ENCODE results near the gene SPATA20. TPM values are rescaled to one million over a fixed set of nuclear protein-coding genes. Genes with fewer than 3 reads are reported as not detected.

The SPATA20 gene
- total RNA-seq, 1 donor = 142 TPM

DNA sequence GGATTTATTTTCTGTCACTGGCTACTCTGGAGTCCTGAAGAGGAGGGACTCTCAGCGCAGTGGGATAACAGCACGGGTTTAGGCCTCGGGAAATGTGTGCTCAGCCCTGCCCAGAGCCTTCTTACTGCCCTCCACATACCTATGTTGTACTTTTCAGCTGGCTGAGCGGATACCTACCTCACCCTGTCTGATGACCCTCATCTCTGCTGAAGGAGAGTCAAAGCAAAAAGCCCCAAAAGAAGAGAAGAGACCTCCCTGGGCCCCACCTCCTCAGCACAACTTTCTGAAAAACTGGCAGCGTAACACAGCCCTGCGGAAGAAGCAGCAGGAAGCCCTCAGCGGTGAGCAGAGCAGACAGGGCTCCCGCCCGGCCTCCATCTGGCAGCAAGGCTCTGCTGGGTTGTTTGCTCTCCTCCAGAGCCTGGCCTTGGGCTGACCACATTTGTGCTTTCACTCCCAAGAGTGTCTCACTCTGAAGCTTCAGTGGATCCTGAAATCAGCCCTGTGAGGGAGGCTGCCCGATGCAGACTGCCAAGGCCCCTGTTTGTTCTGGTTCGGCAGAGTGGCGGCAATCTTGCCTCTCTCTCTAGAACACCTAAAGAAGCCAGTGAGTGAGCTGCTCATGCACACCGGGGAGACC, 28.5 kb upstream of the SPATA20 start:
- Histone ChIP-seq H2AFZ (ENCODE audit: low read length) (peak overlapping the region; percentile 10), H3K36me3 (ENCODE audit: insufficient read depth, low read length) (no peaks in the 10 kb centered on the region), H3K4me2 (ENCODE audit: insufficient read depth, low read length) (no peak overlapping the region), H3K79me2 (ENCODE audit: insufficient read depth, low read length) (no peaks in the 10 kb centered on the region), H3K27ac (ENCODE audit: low read depth, low read length) (no peak overlapping the region), H3K4me1 (ENCODE audit: insufficient read depth, low read length) (peaks cover 14% of the 10 kb centered on the region), H3K9me3 (ENCODE audit: low read depth, low read length) (no peaks in the 10 kb centered on the region), H3K4me3 (ENCODE audit: insufficient read depth, low read length) (no peak overlapping the region), H4K20me1 (ENCODE audit: insufficient read depth, low read length) (no peaks in the 10 kb centered on the region), H3K27me3 (ENCODE audit: insufficient read depth, low read length) (no peaks in the 10 kb centered on the region)
- TF ChIP-seq, protein P1, sequence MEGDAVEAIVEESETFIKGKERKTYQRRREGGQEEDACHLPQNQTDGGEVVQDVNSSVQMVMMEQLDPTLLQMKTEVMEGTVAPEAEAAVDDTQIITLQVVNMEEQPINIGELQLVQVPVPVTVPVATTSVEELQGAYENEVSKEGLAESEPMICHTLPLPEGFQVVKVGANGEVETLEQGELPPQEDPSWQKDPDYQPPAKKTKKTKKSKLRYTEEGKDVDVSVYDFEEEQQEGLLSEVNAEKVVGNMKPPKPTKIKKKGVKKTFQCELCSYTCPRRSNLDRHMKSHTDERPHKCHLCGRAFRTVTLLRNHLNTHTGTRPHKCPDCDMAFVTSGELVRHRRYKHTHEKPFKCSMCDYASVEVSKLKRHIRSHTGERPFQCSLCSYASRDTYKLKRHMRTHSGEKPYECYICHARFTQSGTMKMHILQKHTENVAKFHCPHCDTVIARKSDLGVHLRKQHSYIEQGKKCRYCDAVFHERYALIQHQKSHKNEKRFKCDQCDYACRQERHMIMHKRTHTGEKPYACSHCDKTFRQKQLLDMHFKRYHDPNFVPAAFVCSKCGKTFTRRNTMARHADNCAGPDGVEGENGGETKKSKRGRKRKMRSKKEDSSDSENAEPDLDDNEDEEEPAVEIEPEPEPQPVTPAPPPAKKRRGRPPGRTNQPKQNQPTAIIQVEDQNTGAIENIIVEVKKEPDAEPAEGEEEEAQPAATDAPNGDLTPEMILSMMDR (IDR thresholded peaks at IDR 0.05; ENCODE audit: extremely low read depth, low read depth, low read length) = no peak
- DNase-seq (ENCODE audit: insufficient read length, low spot score, missing footprints) = peak; percentile 58

DNA sequence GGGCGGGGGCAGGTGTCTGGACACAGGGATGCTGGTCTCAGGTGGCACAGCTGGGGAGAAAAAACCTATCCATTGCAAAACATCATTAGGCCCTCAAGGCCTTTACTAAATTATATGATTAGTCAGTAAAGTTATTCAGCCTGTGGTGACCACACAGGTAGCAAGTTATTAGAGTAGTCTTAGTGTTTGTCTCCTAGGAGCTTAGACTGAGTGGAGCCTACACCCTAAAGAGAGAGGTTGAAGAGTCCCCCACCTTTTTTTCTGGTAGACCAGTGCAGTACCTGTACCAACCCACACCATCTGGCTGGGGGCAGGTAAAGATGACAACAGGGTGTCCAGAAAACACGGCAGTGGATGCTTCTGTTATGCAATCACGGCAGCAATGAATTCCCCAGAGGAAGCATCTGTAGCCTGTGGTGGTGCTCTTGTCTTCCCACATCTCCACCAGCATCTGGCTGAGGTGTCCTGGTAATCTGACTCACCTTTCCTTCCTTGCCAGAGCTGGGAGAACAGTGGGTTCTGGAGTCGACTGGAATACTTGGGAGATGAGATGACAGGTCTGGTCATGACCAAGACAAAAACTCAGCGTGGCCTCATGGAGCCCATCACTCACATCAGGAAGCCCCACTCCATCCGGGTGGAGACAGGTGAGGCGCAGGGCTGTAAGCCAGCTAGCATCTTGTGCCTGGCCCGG, 27.7 kb upstream of the SPATA20 start:
- no peak overlapping the region for H3K4me2 ChIP-seq (ENCODE audit: insufficient read depth, low read length)
- TF ChIP-seq, protein P1 (IDR thresholded peaks at IDR 0.05; ENCODE audit: extremely low read depth, low read depth, low read length) = no peak
- peaks cover 14% of the 10 kb centered on the region for H3K4me1 ChIP-seq (ENCODE audit: insufficient read depth, low read length)
- H3K9me3 ChIP-seq (ENCODE audit: low read depth, low read length) = no peaks in the 10 kb centered on the region
- DNase-seq (ENCODE audit: insufficient read length, low spot score, missing footprints) = peak; percentile 61
- no peaks in the 10 kb centered on the region for H3K27me3 ChIP-seq (ENCODE audit: insufficient read depth, low read length)
- H3K79me2 ChIP-seq (ENCODE audit: insufficient read depth, low read length) = no peaks in the 10 kb centered on the region
- H4K20me1 ChIP-seq (ENCODE audit: insufficient read depth, low read length) = no peaks in the 10 kb centered on the region
- no peaks in the 10 kb centered on the region for H3K36me3 ChIP-seq (ENCODE audit: insufficient read depth, low read length)
- no peak overlapping the region for H2AFZ ChIP-seq (ENCODE audit: low read length)
- no peak overlapping the region for H3K4me3 ChIP-seq (ENCODE audit: insufficient read depth, low read length)
- no peak overlapping the region for H3K27ac ChIP-seq (ENCODE audit: low read depth, low read length)

DNA sequence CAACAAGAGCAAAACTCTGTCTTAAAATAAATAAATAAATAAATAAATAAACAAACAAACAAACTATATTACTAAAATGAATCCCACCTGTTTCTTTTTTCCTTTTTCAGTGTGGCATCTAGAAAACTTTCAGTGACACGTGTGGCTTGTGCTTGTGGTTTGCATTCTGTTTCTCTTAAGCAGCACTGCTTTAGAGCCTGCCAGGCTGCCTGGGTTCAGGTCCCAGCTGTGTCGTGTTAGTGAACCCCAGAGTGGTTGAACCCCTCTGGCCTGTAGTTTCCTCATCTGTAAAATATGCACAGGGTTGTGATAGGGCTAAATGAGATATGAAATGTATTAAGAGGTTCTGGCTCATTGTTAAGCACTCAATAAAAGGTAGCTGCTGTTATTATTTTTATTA, 26.5 kb upstream of the SPATA20 start:
- TF ChIP-seq, protein P1 (IDR thresholded peaks at IDR 0.05; ENCODE audit: extremely low read depth, low read depth, low read length) = no peak
- H3K79me2 ChIP-seq (ENCODE audit: insufficient read depth, low read length) = no peaks in the 10 kb centered on the region
- H3K4me2 ChIP-seq (ENCODE audit: insufficient read depth, low read length) = no peak overlapping the region
- H4K20me1 ChIP-seq (ENCODE audit: insufficient read depth, low read length) = no peaks in the 10 kb centered on the region
- no peak overlapping the region for H2AFZ ChIP-seq (ENCODE audit: low read length)
- no peak overlapping the region for H3K27ac ChIP-seq (ENCODE audit: low read depth, low read length)
- H3K9me3 ChIP-seq (ENCODE audit: low read depth, low read length) = no peaks in the 10 kb centered on the region
- peaks cover 3% of the 10 kb centered on the region for H3K4me1 ChIP-seq (ENCODE audit: insufficient read depth, low read length)
- DNase-seq (ENCODE audit: insufficient read length, low spot score, missing footprints) = no peak
- no peak overlapping the region for H3K4me3 ChIP-seq (ENCODE audit: insufficient read depth, low read length)
- H3K36me3 ChIP-seq (ENCODE audit: insufficient read depth, low read length) = no peaks in the 10 kb centered on the region
- H3K27me3 ChIP-seq (ENCODE audit: insufficient read depth, low read length) = no peaks in the 10 kb centered on the region

DNA sequence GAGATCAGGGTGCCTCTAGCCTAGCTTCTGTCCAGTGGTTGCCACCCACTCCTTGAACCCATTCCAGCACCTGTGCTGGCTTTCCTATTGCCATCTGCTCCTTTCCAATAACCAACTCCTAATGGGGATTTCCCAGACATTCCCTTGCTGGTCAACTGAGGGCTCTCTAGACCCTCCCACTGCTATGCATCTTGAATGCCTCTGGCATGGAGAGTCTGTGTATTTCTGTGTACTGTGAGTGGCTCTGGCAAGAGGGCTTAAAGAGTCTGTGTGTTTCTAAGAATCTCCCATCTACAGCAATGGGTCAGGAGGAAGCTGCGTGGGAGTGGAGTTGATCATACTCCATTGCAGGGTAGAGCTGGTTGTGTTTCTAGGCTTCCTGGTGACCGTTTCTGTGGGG, 25.5 kb upstream of the SPATA20 start:
- Histone ChIP-seq H3K4me2 (ENCODE audit: insufficient read depth, low read length) (no peak overlapping the region), H3K36me3 (ENCODE audit: insufficient read depth, low read length) (no peaks in the 10 kb centered on the region)

More for the DNA sequence above, 25.5 kb upstream of the SPATA20 start:
- TF ChIP-seq, protein P1 (IDR thresholded peaks at IDR 0.05; ENCODE audit: extremely low read depth, low read depth, low read length) = no peak
- Histone ChIP-seq H3K4me3 (ENCODE audit: insufficient read depth, low read length) (no peak overlapping the region), H3K9me3 (ENCODE audit: low read depth, low read length) (no peaks in the 10 kb centered on the region), H3K4me1 (ENCODE audit: insufficient read depth, low read length) (no peaks in the 10 kb centered on the region), H3K27ac (ENCODE audit: low read depth, low read length) (no peak overlapping the region), H4K20me1 (ENCODE audit: insufficient read depth, low read length) (no peaks in the 10 kb centered on the region), H3K79me2 (ENCODE audit: insufficient read depth, low read length) (no peaks in the 10 kb centered on the region), H3K27me3 (ENCODE audit: insufficient read depth, low read length) (no peaks in the 10 kb centered on the region), H2AFZ (ENCODE audit: low read length) (no peak overlapping the region)
- DNase-seq (ENCODE audit: insufficient read length, low spot score, missing footprints) = peak; percentile 63
